PC-9 (cell line): ENCODE measurements around the gene FKTN. TPM values are rescaled to one million over a fixed set of nuclear protein-coding genes. Genes with fewer than 3 reads are reported as not detected.

Experiments used
- BruUV-seq: library from RNA; stranded (reverse); fragments of 400-500 nt; replicated peaks from 2 replicates; lab custom pipeline; 2021; lab: Mats Ljungman, UMichigan
- CTCF ChIA-PET: fragments of 300-600 bp; sonication (Branson Sonifier 250); formaldehyde crosslinking; loops from one replicate; lab custom pipeline; 2022; ENCODE audit warnings: antibody characterized with exemption; lab: Charles Lee
- POLR2A ChIA-PET: fragments of 300-600 bp; sonication (Branson Sonifier 250); formaldehyde crosslinking; loops from one replicate; lab custom pipeline; 2022; ENCODE audit warnings: antibody characterized with exemption; ENCODE audit not compliant: unreplicated experiment; lab: Charles Lee
- DNase-seq, 2 experiments: peaks; one replicate each; pipeline versions ENCODE4 v3.0.0 to v3.0.0-alpha.2; 2015 to 2022; ENCODE audit warnings: mixed read lengths in 1 of 2
- H2AFZ ChIP-seq: fragments of 200-600 bp; sonication (generic); 2 replicates; pipeline ENCODE4 v1.8.1; 2017; ENCODE audit warnings: antibody characterized with exemption
- H3F3A ChIP-seq: fragments of 200-600 bp; sonication (generic); 2 replicates; pipeline ENCODE4 v1.8.1; 2017; ENCODE audit warnings: antibody characterized with exemption, mild to moderate bottlenecking, low read depth; ENCODE audit not compliant: insufficient read depth
- H3K27ac ChIP-seq: fragments of 200-600 bp; sonication (generic); 2 replicates; pipeline ENCODE4 v1.6.1; 2016; ENCODE audit warnings: mixed run types
- H3K27me3 ChIP-seq: fragments of 200-600 bp; sonication (generic); 2 replicates; pipeline ENCODE4 v1.6.1; 2016; ENCODE audit warnings: low read depth, mixed run types; ENCODE audit not compliant: insufficient read depth
- H3K36me3 ChIP-seq: fragments of 200-600 bp; sonication (generic); 2 replicates; pipeline ENCODE4 v1.6.1; 2016; ENCODE audit warnings: low read depth, mixed run types
- H3K4me1 ChIP-seq: fragments of 200-600 bp; sonication (generic); replicated peaks from 2 replicates; pipeline ENCODE4 v1.6.1; 2016; ENCODE audit warnings: mixed run types; ENCODE audit not compliant: insufficient read depth
- H3K4me2 ChIP-seq: fragments of 200-600 bp; sonication (generic); 2 replicates; pipeline ENCODE4 v1.6.1; 2017; ENCODE audit warnings: mixed run types
- H3K4me3 ChIP-seq: fragments of 200-600 bp; sonication (generic); 2 replicates; pipeline ENCODE4 v1.6.1; 2016; ENCODE audit warnings: mixed run types
- H3K79me2 ChIP-seq: fragments of 200-600 bp; sonication (generic); 2 replicates; pipeline ENCODE4 v1.6.1; 2017; ENCODE audit warnings: low read depth, mixed run types
- H3K9me2 ChIP-seq: fragments of 200-600 bp; sonication (generic); 2 replicates; pipeline ENCODE4 v1.8.1; 2017; ENCODE audit warnings: mild to moderate bottlenecking; ENCODE audit not compliant: insufficient read depth
- H3K9me3 ChIP-seq: fragments of 200-600 bp; sonication (generic); 2 replicates; pipeline ENCODE4 v1.8.1; 2016; ENCODE audit warnings: low read depth; ENCODE audit not compliant: insufficient read depth
- H4K20me1 ChIP-seq: fragments of 200-600 bp; sonication (generic); 2 replicates; pipeline ENCODE4 v1.8.1; 2017; ENCODE audit not compliant: insufficient read depth
- EZH2 ChIP-seq: fragments of 200-600 bp; sonication (generic); IDR thresholded peaks from 2 replicates; pipeline ENCODE4 v1.8.0; 2017; ENCODE audit warnings: antibody characterized with exemption, low read depth
- intact Hi-C: fragments of 100-400 bp; cut with micrococcal nuclease; formaldehyde crosslinking; loops from one replicate; pipeline ENCODE4 v1.10.0; 2022; ENCODE audit not compliant: unreplicated experiment
- total RNA-seq: library from RNA; stranded (reverse); gene quantifications from 2 replicates; pipeline ENCODE4 v1.2.3, GENCODE V29; 2021
- TF ChIP-seq, protein P1 (sequence below): fragments of 200-600 bp; sonication (generic); conservative IDR thresholded peaks from 2 replicates; pipeline ENCODE4 v1.6.1; 2017; ENCODE audit warnings: mixed run types, antibody characterized with exemption, mild to moderate bottlenecking, moderate library complexity

FKTN gene
- total RNA-seq, 1 experiment from 2014 or later = 32.3 TPM

DNA sequence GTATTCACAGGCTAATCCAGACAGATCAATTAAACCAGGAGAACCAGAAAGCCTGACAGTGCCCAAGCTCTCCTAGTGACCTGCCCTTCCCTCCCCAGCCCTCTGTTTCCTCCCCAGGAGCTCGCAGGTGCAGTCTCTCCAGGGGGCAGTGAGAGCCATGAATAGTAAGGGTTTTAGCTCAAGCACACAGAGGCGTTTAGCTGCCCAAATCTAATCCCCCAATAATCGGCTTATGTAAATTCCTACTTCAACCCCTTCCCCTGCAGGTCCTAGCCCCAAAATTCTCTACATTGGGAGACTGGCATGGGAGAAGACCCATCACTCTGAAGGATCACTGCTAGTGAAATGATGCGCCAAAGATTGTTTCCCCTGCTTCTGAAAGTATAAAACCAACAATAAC is 93.9 kb downstream of the FKTN start:
- Histone ChIP-seq H3K4me3 (no peak overlapping the region), H3K9me3 (no peaks in the 10 kb centered on the region), H3K27me3 (no peaks in the 10 kb centered on the region), H3K79me2 (no peaks in the 10 kb centered on the region), H3K4me2 (no peak overlapping the region), H3K4me1 (no peaks in the 10 kb centered on the region), H3K9me2 (no peaks in the 10 kb centered on the region), H3K27ac (no peak overlapping the region), H3K36me3 (no peaks in the 10 kb centered on the region), H4K20me1 (no peaks in the 10 kb centered on the region), H3F3A (no peaks in the 10 kb centered on the region), H2AFZ (no peak overlapping the region)
- no peak for DNase-seq
- intact Hi-C loops = no loop called here
- TF ChIP-seq, protein P1, sequence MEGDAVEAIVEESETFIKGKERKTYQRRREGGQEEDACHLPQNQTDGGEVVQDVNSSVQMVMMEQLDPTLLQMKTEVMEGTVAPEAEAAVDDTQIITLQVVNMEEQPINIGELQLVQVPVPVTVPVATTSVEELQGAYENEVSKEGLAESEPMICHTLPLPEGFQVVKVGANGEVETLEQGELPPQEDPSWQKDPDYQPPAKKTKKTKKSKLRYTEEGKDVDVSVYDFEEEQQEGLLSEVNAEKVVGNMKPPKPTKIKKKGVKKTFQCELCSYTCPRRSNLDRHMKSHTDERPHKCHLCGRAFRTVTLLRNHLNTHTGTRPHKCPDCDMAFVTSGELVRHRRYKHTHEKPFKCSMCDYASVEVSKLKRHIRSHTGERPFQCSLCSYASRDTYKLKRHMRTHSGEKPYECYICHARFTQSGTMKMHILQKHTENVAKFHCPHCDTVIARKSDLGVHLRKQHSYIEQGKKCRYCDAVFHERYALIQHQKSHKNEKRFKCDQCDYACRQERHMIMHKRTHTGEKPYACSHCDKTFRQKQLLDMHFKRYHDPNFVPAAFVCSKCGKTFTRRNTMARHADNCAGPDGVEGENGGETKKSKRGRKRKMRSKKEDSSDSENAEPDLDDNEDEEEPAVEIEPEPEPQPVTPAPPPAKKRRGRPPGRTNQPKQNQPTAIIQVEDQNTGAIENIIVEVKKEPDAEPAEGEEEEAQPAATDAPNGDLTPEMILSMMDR = no peak
- TF ChIP-seq EZH2 = no peak
- CTCF ChIA-PET = no interaction called here
- BruUV-seq = no TSS peak
- POLR2A ChIA-PET = no interaction called here

DNA sequence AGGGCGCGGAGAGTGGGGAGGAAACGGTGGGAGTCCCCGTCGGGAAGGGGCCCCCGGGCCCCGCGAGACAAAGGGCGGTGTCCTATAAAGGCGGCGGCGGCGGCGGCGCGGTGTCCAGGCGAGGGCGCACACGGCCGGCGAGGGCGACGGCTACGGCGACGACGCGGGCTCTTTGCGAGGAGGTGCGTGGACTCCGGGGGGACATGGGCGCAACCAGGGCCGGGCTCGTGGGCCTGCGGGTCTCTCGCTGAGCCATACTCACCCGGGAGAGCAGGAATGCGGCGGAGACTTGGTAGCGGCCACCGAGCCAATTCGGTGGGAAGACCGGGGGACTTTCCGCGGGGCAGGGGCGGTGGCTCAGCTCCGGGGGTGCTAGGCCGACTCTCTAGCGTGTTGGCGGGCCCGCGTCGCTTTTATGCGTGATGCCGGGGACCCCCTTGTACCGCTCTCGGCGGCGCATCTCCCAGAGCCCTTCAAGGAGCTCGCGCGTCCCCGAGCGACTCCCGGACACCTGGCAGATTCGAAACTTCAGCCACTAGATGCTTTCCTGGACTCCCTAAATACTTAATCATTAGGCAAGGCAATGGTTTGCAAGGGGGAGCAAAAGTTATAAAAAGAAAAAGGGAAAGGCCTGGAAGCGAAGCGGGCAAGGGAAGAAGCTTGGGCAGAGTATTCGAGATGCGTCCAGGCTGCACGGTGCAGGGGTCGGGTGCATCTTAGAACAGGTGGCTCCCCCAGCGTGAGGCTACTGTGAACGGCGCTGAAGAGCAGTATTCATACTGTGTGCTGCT is 98.4 kb downstream of the FKTN start:
- no peak for DNase-seq
- no peak overlapping the region for H3K27ac ChIP-seq
- no peak overlapping the region for H3K4me3 ChIP-seq
- POLR2A ChIA-PET = no interaction called here
- H3K9me2 ChIP-seq = no peaks in the 10 kb centered on the region
- no peaks in the 10 kb centered on the region for H4K20me1 ChIP-seq
- intact Hi-C loops = no loop called here
- no peaks in the 10 kb centered on the region for H3K79me2 ChIP-seq
- CTCF ChIA-PET = no interaction called here
- no peak overlapping the region for H3K4me2 ChIP-seq
- TF ChIP-seq, protein P1 = no peak
- TF ChIP-seq EZH2 = no peak
- no peaks in the 10 kb centered on the region for H3K9me3 ChIP-seq
- no peaks in the 10 kb centered on the region for H3K36me3 ChIP-seq
- no peaks in the 10 kb centered on the region for H3K27me3 ChIP-seq
- no peak overlapping the region for H2AFZ ChIP-seq
- H3K4me1 ChIP-seq = no peaks in the 10 kb centered on the region
- BruUV-seq = no TSS peak
- no peaks in the 10 kb centered on the region for H3F3A ChIP-seq

DNA sequence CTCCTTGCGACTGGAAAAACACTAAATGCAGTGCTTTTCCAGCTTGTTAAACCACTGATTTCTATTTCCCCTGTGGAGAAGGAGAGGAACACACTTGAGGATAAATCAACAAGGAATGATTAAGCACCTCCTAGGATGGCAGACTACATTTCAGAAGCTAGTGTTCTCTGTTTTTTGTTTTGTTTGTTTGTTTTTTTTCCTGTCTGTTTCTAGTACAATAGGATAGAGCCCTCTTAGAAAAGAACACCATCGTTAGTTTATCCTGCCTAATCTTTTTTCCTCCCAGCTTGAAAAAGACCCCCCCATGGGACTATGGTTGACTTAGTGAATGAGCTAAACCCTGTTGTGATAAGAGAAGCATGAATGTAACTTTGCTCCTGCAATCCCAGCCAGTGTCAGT is 100.4 kb downstream of the FKTN start:
- H4K20me1 ChIP-seq = no peaks in the 10 kb centered on the region
- ChIA-PET POLR2A (no interaction called here), CTCF (no interaction called here)
- H3K4me2 ChIP-seq = no peak overlapping the region
- no peaks in the 10 kb centered on the region for H3K27me3 ChIP-seq
- intact Hi-C loops = no loop called here
- H2AFZ ChIP-seq = no peak overlapping the region
- H3K4me3 ChIP-seq = no peak overlapping the region
- H3K36me3 ChIP-seq = no peaks in the 10 kb centered on the region
- H3F3A ChIP-seq = no peaks in the 10 kb centered on the region
- no TSS peak for BruUV-seq
- H3K9me2 ChIP-seq = no peaks in the 10 kb centered on the region
- TF ChIP-seq, protein P1 = no peak
- no peak for TF ChIP-seq EZH2
- H3K4me1 ChIP-seq = no peaks in the 10 kb centered on the region
- DNase-seq = no peak
- no peaks in the 10 kb centered on the region for H3K9me3 ChIP-seq
- no peaks in the 10 kb centered on the region for H3K79me2 ChIP-seq
- no peak overlapping the region for H3K27ac ChIP-seq
